ENCODE measurements around the gene FXYD5. TPM values are rescaled to one million over a fixed set of nuclear protein-coding genes. Genes with fewer than 3 reads are reported as not detected.

FXYD5 gene
- total and polyA plus RNA-seq, 9 of the 15 experiments (the other 6 are each of a cell fraction or from before 2014, with no cell fraction given): 104 to 537 (median 174) TPM

GRCh38 chr19:35154525-35155406 is at the start of gene FXYD5 (continued):
- TF ChIP-seq, protein P1, sequence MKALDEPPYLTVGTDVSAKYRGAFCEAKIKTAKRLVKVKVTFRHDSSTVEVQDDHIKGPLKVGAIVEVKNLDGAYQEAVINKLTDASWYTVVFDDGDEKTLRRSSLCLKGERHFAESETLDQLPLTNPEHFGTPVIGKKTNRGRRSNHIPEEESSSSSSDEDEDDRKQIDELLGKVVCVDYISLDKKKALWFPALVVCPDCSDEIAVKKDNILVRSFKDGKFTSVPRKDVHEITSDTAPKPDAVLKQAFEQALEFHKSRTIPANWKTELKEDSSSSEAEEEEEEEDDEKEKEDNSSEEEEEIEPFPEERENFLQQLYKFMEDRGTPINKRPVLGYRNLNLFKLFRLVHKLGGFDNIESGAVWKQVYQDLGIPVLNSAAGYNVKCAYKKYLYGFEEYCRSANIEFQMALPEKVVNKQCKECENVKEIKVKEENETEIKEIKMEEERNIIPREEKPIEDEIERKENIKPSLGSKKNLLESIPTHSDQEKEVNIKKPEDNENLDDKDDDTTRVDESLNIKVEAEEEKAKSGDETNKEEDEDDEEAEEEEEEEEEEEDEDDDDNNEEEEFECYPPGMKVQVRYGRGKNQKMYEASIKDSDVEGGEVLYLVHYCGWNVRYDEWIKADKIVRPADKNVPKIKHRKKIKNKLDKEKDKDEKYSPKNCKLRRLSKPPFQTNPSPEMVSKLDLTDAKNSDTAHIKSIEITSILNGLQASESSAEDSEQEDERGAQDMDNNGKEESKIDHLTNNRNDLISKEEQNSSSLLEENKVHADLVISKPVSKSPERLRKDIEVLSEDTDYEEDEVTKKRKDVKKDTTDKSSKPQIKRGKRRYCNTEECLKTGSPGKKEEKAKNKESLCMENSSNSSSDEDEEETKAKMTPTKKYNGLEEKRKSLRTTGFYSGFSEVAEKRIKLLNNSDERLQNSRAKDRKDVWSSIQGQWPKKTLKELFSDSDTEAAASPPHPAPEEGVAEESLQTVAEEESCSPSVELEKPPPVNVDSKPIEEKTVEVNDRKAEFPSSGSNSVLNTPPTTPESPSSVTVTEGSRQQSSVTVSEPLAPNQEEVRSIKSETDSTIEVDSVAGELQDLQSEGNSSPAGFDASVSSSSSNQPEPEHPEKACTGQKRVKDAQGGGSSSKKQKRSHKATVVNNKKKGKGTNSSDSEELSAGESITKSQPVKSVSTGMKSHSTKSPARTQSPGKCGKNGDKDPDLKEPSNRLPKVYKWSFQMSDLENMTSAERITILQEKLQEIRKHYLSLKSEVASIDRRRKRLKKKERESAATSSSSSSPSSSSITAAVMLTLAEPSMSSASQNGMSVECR (CRISPR knock-in tag; IDR thresholded peaks at IDR 0.05): 0 out of 2 replicates have a peak, but pooled peaks have one; percentile 24
- TF ChIP-seq SMAD4 (CRISPR knock-in tag; conservative IDR thresholded peaks at IDR 0.05): peak; percentile 50; the same call in 1 of the 2 replicates
- TF ChIP-seq CTBP1 (IDR thresholded peaks at IDR 0.05; ENCODE audit: borderline replicate concordance): peak; percentile 75; the same call in 1 of the 2 replicates
- TF ChIP-seq ZHX1 (conservative IDR thresholded peaks at IDR 0.05; ENCODE audit: low read length): no peak
- no peak for TF ChIP-seq XRCC4 (IDR thresholded peaks at IDR 0.05; ENCODE audit: extremely low read depth, insufficient read depth, insufficient read length)
- no peak for TF ChIP-seq ARHGAP35 (IDR thresholded peaks at IDR 0.05; ENCODE audit: partially characterized antibody)
- TF ChIP-seq YY1 (IDR thresholded peaks at IDR 0.05; ENCODE audit: borderline replicate concordance in 1 of 3, control insufficient read depth in 1 of 3, extremely low read depth in 1 of 3, insufficient read depth in 3 of 3, insufficient read length in 1 of 3, insufficient replicate concordance in 2 of 3, low read depth in 1 of 3, low read length in 2 of 3): peak in 2 of 3 experiments; percentile 3 to 56
- no peak for TF ChIP-seq ZNF23 (CRISPR knock-in tag; IDR thresholded peaks at IDR 0.05)
- no peak for TF ChIP-seq FOS (IDR thresholded peaks at IDR 0.05; ENCODE audit: extremely low read depth, insufficient read length)
- TF ChIP-seq SLC30A9 (CRISPR knock-in tag; IDR thresholded peaks at IDR 0.05): no peak
- TF ChIP-seq NFATC3 (IDR thresholded peaks at IDR 0.05): 0 out of 2 replicates have a peak, but pooled peaks have one; percentile 32
- TF ChIP-seq TCF3 (CRISPR knock-in tag; IDR thresholded peaks at IDR 0.05): no peak
- no peak for TF ChIP-seq E2F5 (CRISPR knock-in tag; IDR thresholded peaks at IDR 0.05)
- no peak for TF ChIP-seq MYBL2 (IDR thresholded peaks at IDR 0.05; ENCODE audit: low read depth)
- TF ChIP-seq MYBL2 (CRISPR knock-in tag; IDR thresholded peaks at IDR 0.05; ENCODE audit: borderline replicate concordance): no peak
- TF ChIP-seq GATAD2A (IDR thresholded peaks at IDR 0.05): 0 out of 2 replicates have a peak, but pooled peaks have one; percentile 50
- no peak for TF ChIP-seq SMAD2 (IDR thresholded peaks at IDR 0.05; ENCODE audit: low read depth, low read length)
